ENCODE measurements around the gene SPACA6.

- no peak for TF ChIP-seq EP300 (IDR thresholded peaks at IDR 0.05)
- TF ChIP-seq CTCF (IDR thresholded peaks at IDR 0.05): no peak
- no peak for TF ChIP-seq POLR2A (IDR thresholded peaks at IDR 0.05)
- no peak for TF ChIP-seq POLR2AphosphoS5 (IDR thresholded peaks at IDR 0.05)
Measured at GRCh38 chr19:51695702-51696315, 2.7 kb downstream of the SPACA6 start.
